Right ventricle myocardium superior (tissue), 1 donor: ENCODE data around the gene AATF. TPM values are rescaled to one million over a fixed set of nuclear protein-coding genes. Genes with fewer than 3 reads are reported as not detected.
"Not testable (repeated sequence)": the region's sequence is repeated elsewhere in the genome, so short reads cannot be mapped to it uniquely, and the experiment has no call there.

Source experiments
- ATAC-seq: fragments of 200-7000 bp; cut with Tn5 transposase; one replicate; pipeline ENCODE4 v1.9.1; 2020; ENCODE audit warnings: mild to moderate bottlenecking; ENCODE audit not compliant: poor library complexity
- DNase-seq: peaks from one replicate; pipeline ENCODE4 v3.0.0-alpha.2; 2020
- intact Hi-C: fragments of 100-400 bp; cut with DNase I; formaldehyde crosslinking; loops from one replicate; pipeline ENCODE4 v1.11.2; 2022
- total RNA-seq: library from RNA; stranded (reverse); fragmentation: NEBNext Ultra II Directional; extraction: Animal tissue kit (Norgen Biotek cat#: 25700); gene quantifications from one replicate; pipeline ENCODE4 v1.2.1, GENCODE V29; 2021
- donor health status: DM: no; HTN: yes; CAD: no; lungs with severe emphysema.

The AATF gene
- total RNA-seq, 1 donor from 2014 or later: 26.9 TPM

DNA sequence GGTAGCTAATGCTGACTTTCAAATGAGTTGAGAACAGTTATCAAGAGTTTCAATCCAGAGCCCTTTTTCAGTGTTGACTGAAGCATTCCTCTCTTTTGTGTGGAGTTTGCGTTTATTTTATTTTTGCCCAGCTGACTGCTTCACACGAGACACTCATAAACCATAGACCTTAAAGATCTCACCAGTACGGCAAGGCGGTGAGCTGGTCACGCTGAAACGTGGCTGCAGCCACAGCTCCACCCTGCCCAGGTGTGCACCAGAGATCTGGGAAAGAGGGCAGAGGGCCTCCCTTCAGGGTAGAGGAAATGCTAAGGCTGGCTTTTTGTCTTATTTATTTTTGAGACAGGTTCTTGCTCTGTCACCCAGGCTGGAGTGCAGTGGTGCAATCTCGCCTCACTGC lies 112.2 kb downstream of the AATF start:
- DNase-seq (no peak), ATAC-seq (no peak)
- intact Hi-C loops: no loop called here

DNA sequence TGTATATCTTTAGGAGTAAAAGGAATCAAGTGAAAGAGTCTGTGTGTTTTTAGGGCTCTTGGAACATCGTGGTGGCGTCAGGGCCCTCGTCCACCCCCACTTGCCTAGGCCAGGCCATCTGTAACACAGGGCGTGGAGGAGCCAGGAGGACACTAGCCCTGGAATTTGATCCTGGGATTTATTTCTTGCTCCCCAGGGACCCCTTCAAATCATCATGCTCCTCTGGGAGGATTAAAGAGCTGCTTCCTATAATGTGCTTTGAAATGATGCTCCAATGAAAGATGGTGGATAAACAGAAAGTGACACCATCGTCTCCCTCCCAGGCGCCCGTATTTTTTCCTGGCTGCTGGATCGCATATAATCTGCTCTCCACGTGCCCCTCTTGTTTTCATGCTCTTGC lies 113.3 kb downstream of the AATF start:
- intact Hi-C loops: no loop called here
- ATAC-seq (no peak), DNase-seq (no peak)

DNA sequence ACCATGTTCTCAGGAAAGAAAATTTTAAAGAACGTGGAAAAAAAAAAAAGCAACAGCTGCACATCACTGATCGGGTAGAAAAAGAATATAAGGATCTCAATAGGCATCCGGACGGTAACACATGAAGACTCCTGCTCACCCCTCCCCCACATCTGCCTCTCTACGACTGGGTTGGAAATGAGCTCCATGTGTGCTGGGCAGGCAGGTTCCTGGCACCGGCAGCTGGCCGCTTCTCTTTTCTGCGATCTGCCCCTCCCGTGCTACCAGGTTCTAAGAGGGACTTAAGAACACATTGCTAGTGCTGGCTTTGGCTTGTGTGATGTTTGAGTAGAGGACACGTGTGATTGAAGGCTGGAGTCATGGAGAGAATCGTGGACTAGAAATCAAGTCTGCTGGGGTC lies 115.5 kb downstream of the AATF start:
- DNase-seq (no peak), ATAC-seq (no peak)
- intact Hi-C loops: no loop called here

DNA sequence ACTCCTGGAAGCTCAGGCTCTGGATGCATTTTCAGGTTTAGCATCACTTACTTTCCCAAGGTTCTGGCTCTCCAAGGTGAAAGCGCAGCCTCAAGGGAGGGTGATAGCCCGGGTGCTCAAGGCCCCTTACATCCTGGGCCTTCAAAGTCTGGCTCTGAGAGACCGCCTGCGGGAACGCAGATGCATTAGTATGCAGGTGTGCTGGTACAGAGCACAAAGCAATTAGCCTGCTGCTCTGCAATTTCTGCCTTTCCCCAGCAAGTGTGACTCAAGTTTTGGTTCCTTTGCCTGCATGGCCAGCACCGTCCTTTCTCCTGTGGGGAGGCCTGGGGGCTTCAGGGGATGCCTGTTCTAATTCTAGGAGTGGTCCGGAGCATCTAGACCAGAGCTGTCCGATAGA lies 116.2 kb downstream of the AATF start:
- intact Hi-C loops: no loop called here
- DNase-seq: no peak
- ATAC-seq: no peak

DNA sequence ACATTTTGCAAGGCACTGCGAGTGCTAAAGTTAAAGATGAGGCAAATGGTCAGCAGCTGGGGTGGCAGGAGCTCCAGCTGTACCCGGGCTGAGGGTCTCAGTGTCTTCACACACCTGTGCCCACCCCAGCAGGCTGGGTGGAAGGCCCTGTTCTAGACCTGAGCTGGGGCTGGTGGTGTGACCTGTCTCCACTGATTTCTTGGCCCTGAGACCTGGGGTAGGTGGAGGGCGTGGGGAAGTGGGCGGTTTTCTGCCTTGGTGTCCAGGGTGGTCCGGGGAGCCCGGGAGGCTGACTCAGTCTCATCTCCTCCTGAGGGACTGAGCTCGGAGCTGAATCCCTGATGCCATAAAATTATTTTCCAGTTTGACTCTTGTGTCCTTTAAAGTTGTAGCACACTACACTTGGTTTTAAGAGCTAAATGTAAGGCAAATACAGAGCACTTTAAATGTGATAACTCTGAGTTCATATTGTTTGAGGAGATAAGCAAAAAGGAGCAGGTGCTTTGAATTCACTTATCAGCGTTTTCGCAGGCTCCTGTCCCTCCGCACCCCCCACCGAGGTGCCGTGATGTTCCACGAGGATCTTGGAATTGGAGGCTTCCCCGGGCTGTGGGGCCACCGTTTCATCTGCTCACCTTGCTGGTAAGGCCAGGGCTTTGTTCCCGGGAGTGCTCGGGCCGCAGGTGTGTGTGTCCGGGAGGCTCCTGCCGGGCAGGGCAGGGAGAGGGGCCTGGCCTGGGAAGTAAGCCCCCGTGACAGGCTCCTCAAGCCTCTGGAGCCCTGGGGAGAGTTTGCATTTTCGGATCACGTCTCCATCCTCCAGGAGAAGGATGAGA lies 117.0 kb downstream of the AATF start:
- intact Hi-C loops: no loop called here
- DNase-seq: no peak
- ATAC-seq: no peak

DNA sequence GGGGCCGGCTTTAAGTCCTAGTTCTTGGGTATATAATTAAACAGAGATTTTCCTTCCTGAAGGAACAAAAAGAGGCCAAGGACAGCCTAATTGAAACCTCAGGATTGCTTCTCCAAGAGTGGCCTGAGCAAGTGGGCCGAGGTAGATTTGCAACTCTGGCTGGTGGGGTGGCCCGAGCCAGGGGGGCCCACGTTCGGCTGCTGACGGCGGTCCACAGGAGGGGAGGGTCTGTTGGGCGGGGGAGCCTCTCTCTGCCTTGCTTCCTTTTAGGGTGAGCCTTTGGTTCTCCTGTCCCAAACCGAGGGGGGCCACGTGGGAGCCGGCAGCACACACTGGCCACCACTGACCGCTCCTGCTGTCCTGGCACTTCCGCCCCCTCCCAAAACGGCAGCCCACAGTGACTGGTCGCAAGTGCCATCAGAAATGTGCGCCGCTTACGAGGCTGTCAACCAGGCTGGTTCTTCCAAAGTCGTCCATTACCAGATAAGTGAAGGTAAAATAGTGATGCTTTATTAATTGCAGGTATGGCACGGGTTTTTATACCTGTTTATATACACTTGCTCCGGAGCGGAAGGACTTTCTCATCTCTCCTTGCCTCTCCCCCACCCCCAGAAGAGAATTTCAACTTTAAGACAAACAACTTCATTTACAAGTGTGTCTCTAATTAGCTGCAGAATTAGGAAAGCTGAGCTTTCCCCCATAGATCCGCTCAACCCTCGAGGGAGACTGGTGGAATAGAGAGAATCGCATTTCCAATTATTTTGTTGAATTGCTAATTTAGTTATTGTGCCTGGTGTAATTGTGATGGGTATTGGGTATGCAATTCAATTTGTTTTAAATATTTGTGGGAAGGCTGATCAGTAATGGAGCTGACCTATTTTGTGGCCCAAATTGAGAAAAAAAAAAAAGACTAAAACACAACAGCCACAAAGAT lies 117.8 kb downstream of the AATF start:
- no peak for DNase-seq
- intact Hi-C loops: no loop called here
- no peak for ATAC-seq

DNA sequence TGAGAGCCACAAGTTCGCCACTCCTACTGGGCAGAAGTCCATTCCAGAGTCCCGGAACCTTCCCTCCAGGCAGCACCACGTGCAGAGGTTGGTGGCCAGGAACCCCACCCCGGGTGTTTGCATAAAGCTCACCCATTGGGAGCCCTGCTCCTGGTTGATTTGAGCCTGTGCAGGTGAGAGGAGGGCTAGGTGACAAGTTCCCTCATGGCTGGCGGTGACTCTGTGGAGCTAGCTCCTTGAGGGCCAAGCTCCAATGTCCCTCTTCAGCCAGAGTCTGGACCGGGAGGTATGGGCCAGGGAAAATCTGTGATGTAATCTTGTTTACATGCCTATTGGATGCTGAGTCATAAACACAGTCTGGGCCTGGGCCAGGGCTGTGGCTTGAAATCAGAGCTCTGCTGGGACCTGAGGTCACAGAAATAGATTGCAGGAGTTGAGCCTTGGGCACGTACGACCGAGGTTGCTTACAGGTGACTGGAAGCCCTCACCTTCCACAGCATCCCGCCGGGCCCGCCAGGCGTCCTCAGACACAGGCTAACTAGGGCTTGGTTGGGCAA lies 118.9 kb downstream of the AATF start:
- peak; percentile 53 for ATAC-seq
- intact Hi-C loops: no loop called here

DNA sequence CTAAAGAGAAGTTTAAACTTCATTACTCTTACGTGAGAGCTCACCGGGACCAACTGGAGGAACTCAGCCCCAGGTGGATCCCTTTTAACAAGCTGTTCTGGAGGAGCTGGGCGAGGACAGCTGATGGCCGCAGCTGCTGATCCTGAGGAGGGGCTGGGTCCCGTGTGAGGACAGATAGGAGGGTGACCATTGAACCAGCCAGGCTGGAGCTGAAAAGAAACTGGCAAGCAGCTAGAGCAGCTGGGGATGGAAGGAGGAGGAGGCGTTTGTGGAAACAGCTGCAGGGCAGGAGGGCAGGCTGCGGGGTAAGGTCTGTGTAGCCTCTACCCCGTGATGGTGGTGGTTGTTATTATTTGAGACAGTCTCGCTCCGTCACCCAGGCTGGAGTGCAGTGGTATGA lies 119.5 kb downstream of the AATF start:
- DNase-seq: no peak
- ATAC-seq: no peak
- intact Hi-C loops: no loop called here

More for the DNA sequence above, 118.9 kb downstream of the AATF start:
- peak; percentile 47 for DNase-seq

DNA sequence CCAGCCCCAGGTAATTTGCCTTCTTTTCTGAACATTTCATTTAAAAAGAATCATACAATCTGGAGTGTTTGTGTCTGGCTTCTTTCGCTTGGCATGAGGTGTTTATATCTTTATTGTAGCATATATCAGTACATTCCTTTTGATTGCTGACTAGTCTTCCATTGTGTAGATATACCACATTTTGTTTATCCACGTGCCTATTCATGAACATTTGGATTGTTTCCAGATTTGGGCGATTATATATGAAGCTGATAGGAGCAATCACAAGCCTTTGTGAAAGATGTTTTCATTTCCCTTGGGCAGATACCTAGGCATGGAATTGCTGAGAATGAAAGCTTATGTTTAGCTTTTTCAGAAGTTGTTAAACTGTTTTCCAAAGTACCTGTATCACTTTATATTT lies 120.3 kb downstream of the AATF start:
- DNase-seq: no peak
- no peak for ATAC-seq
- intact Hi-C loops: no loop called here

DNA sequence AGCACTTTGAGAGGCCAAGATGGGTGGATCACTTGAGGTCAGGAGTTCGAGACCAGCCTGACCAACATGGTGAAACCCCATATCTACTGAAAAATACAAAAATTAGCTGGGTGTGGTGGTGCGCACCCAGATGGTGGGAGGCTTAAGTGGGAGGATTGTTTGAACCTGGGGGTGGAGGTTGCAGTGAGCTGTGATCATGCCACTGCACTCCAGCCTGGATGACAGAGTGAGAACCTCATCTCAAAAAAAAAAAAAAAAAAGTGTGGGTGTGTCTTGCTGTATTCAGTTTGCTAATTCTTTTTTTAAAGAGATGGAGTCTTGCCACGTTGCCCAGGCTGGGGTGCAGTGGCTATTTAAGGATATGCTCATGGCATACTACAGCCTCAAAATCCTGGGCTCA lies 124.7 kb downstream of the AATF start:
- intact Hi-C loops, ATAC-seq, DNase-seq: not testable (repeated sequence)

DNA sequence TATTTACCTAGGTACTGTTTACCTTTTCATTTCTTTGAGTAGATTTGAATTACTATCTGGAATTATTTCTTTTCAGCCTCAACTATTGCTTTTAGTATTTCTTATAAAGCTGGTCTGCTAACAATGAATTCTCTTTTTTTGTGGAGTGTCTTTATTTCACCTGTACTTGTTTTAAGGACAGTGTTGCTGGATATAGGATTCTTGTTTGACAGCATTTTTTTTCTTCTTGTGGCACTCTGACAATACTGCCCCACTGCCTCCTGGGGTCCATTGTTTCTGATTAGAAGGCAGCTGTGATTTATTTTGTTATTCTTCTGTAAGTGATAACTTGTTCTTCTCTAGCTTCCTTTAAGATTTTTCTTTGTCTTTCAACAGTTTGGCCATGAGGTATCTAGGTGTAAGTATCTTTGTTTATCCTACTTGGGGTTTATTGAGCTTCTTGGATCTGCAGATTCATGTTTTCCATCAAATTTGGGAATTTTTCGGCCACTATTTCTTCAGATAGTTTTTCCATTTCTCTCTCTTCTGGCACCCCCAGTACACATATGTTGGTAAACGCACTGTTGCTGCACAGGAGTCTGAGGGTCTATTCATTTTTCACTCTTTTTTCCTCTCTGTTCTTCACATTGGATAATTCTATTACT lies 130.4 kb downstream of the AATF start:
- intact Hi-C loops: no loop called here
- no peak for ATAC-seq
- no peak for DNase-seq

DNA sequence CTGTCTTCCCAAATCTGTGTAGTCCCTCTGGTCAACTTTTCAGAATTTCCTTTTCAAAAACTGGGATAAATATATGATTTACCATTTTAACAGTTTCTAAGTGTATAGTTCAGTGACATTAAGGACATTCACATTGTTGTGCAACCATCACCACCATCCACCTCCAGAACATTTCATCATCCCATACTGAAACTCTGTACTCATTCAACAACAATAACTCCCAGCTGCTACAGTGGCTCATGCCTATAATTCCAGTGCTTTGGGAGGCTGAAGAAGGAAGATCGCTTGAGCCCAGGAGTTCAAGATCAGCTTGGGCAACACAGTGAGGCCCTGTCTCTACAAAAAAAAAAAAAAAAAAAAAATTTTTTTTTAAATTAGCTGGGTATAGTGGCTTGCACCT lies 131.0 kb downstream of the AATF start:
- DNase-seq (no peak), ATAC-seq (no peak)
- intact Hi-C loops: no loop called here

DNA sequence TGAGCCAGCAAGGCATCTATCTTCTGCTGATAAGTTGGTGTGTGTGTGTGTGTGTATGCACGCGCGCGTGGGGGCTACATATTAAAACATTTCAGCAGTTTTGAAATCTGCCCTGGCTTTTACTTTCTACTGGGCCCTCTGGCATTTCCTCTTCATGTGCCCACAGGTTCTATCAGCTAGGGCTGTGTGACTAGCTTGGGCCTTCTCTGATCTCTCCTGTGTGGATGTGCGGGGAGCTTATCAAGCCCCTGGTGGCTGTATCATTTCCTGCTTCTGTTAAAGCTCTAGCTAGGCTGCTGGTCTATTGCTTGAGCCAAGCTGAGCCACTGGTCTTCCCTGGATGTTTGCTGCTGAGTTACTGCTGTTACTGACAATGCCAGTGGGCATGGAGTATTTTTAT lies 132.5 kb downstream of the AATF start:
- ATAC-seq: no peak

DNA sequence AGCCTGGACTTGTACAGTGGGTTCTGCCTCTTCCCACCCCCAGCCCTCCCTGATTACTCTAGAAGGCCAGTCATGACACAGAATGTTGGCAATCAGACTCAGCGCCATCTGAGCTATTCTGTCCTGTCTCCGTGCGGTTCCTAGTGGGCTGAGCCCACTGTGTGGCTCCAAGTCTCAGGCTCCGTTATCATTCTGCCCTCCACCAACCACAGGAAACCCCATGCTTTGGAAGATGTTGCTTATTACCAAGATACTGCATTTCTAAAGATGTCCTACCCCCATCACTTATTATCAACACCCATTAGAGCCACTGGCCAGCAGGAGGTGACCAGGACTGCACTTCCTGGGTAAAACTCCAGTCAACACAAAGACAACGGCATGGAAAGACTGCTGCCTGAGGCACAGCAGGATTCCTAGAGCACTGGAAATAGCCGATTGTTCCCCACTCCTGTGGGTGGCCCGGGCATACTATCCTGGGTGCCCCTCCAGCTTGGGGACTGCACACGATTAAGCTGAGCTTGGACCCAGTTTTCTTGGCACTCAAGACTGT lies 133.6 kb downstream of the AATF start:
- DNase-seq: no peak
- intact Hi-C loops: no loop called here
- no peak for ATAC-seq

More for the DNA sequence above, 132.5 kb downstream of the AATF start:
- intact Hi-C loops: no loop called here
- DNase-seq: no peak

DNA sequence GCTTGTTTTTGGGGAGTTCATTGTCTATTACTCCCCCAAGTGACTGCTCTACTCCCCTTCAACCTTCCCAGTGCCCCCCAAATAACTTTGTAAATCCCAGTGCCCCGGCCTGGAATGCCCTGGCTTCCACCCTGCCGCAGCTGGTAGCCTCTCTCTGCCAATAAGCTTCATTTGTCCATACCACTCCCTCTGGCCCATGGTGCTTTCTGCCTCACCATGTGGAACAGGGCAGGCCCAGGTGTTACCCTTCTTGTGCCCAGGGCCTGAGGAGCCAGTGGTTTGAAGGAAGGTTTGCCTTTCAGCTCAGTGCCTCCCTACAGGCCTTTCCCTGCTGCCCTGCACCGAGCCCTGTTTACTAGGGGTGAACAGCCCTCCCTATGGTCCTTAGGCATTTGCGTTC lies 134.2 kb downstream of the AATF start:
- intact Hi-C loops: no loop called here
- DNase-seq (no peak), ATAC-seq (no peak)

DNA sequence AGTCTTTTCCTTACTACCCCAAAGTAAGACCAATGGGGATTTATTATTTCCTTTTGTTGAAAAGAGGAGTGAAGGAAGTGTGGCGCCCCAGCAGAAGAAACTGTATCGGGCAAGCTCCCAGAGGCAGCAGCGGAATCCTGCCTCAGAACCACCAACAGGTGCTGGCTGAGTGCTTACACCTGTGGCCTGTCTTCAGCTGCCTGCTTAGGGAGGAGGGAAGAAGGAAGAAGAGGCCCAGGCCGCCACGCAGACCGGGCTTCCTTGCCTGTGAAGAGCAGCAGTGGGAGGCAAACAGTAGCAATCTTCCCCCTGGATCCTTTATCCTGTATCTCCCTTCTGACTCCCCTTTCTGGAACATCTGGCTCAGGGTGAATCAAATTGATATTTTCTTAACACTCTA lies 134.7 kb downstream of the AATF start:
- DNase-seq: no peak
- no peak for ATAC-seq
- intact Hi-C loops: no loop called here

DNA sequence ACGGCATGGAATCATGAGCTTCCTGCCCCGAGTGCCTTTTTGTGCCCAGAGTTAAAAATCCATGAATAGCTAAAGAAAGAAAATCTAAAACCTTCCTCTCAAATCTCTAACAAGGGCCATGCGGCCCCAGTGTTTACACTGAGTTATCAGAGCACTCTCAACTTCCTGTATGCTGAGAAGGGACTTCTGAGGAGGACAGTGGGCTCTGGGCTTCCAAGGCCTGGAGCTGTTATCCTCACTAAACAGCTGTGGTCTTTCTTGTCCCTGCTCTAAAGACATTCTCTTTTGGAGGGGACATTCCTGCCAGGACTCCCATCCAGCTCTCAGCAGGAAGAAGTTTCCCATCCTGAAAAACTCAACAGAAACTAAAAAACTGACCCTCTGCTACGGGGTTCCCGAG lies 135.6 kb downstream of the AATF start:
- intact Hi-C loops: no loop called here
- ATAC-seq: no peak
- DNase-seq: no peak

DNA sequence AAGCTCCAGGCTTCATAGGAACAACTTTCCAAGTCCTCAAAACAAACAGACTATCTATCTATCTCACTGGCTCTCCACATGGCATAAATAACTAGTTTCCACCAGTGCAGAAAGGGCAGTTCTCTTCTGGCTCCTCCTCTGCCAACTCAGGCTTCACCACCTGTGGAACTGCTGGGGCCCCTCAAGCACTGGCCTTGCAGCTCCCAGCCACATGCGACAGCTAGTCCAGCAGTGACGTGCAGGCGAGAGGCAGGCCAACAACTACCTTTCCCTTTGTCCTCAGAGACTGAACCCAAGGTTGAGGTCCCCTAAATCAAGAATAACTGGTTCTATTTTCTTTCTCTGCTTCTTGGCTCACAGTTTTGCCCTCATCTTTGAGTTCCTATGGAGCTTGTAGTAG lies 137.6 kb downstream of the AATF start:
- ATAC-seq (no peak), DNase-seq (no peak)
- intact Hi-C loops: no loop called here

DNA sequence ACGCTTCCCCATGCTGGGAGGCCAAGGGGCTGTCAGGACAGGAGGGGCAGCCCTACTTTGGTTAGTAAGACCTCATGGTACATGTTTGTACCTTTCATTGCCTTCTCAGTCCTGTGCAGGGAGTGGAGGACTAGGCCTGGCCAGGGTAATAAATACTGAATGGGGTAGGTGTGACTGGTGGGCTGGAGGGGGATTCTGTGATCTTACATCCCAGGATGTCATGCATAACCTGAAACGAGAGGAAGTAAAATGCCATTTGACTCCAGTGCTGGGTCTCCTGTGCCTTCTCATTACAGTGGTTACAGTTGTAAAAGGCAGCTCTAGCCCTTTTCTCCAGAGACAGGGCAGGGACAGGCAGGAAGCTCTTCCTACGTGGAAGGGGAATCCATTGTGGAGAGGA lies 138.2 kb downstream of the AATF start:
- DNase-seq (no peak), ATAC-seq (no peak)
- intact Hi-C loops: no loop called here
